Left lung (tissue), 10 donors: ENCODE measurements around the gene ADAMTSL1. TPM values are rescaled to one million over a fixed set of nuclear protein-coding genes. Genes with fewer than 3 reads are reported as not detected.

Source experiments
- ATAC-seq: fragments of 200-7000 bp; cut with Tn5 transposase; one replicate; pipeline ENCODE4 v1.9.1; 2020; ENCODE audit warnings: moderate library complexity
- DNase-seq, 4 donors: peaks; one replicate each; pipeline ENCODE4 v3.0.0-alpha.2; 2013 to 2020
- H3K27ac ChIP-seq, 2 donors: fragments of 200-600 bp; sonication (generic) in 1 of 2; one replicate each; pipeline versions ENCODE4 v1.5.0 to v1.8.0; 2020 to 2021
- H3K27me3 ChIP-seq, 2 donors: fragments of 200-600 bp; sonication (generic) in 1 of 2; one replicate each; pipeline versions ENCODE4 v1.5.0 to v1.8.0; 2020 to 2021
- H3K36me3 ChIP-seq, 2 donors: fragments of 200-600 bp; sonication (generic) in 1 of 2; one replicate each; pipeline versions ENCODE4 v1.5.0 to v1.8.0; 2020 to 2021
- H3K4me1 ChIP-seq, 2 donors: fragments of 200-600 bp; one replicate each; pipeline ENCODE4 v1.8.0; 2021
- H3K4me3 ChIP-seq, 2 donors: fragments of 200-600 bp; sonication (generic) in 1 of 2; one replicate each; pipeline versions ENCODE4 v1.5.0 to v1.8.0; 2020 to 2021; ENCODE audit warnings: mild to moderate bottlenecking in 1 of 2
- H3K9me3 ChIP-seq, 2 donors: fragments of 200-600 bp; sonication (generic) in 1 of 2; one replicate each; pipeline versions ENCODE4 v1.5.0 to v1.8.0; 2020 to 2021
- CTCF ChIP-seq, 2 donors: fragments of 200-600 bp; sonication (generic) in 1 of 2; IDR thresholded peaks; one replicate each; pipeline versions ENCODE4 v1.5.0 to v1.8.0; 2021; ENCODE audit warnings: antibody characterized with exemption in 2 of 2
- intact Hi-C, 2 donors: fragments of 100-400 bp; cut with DNase I; formaldehyde crosslinking; loops; one replicate each; pipeline versions ENCODE4 v1.11.2 to v1.14.2; 2022
- polyA plus RNA-seq, 6 donors: library from polyadenylated mRNA; unstranded; fragments of 120-200 nt; gene quantifications; one replicate each; pipeline ENCODE4 v1.2.1, GENCODE V29; 2013; ENCODE audit not compliant: insufficient read length in 6 of 6
- total RNA-seq, 2 donors: library from RNA; stranded (reverse); fragmentation: NEBNext Ultra II Directional; extraction: Animal tissue kit (Norgen Biotek cat#: 25700); gene quantifications; one replicate each; pipeline ENCODE4 v1.2.1, GENCODE V29; 2021
- donor health status: DM: no; HTN: yes; CAD: no.
- donor health status: DM: no; HTN: no; CAD: no.

The ADAMTSL1 gene
- total and polyA plus RNA-seq, 8 donors = 3.0 to 28.1 (median 17.9) TPM

DNA sequence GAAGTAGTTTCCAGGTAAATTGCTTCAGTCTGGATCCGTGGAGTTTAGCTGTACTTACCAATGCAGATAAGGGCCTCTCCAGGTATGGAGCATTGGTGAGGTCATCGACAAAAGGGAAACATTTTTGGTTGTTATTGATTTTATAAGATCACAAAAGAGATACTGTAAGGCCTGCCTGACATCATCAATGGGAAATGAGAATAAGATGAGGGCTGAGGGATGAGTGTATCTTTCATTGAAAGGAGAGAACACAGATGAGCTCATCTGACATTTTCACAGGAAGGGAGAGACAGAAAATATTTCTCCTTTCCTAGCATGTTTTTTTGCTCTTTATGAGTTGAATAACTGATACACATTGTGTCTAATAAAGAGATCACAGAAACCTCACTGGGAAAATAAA lies 325.5 kb downstream of the ADAMTSL1 start:
- H3K4me3 ChIP-seq = no peak overlapping the region
- ATAC-seq = no peak
- no peak for DNase-seq
- H3K36me3 ChIP-seq = no peaks in the 10 kb centered on the region
- no peaks in the 10 kb centered on the region for H3K4me1 ChIP-seq
- intact Hi-C loops = no loop called here
- no peak for TF ChIP-seq CTCF (IDR thresholded peaks at IDR 0.05)
- no peaks in the 10 kb centered on the region for H3K9me3 ChIP-seq
- H3K27me3 ChIP-seq = no peaks in the 10 kb centered on the region
- no peak overlapping the region for H3K27ac ChIP-seq

DNA sequence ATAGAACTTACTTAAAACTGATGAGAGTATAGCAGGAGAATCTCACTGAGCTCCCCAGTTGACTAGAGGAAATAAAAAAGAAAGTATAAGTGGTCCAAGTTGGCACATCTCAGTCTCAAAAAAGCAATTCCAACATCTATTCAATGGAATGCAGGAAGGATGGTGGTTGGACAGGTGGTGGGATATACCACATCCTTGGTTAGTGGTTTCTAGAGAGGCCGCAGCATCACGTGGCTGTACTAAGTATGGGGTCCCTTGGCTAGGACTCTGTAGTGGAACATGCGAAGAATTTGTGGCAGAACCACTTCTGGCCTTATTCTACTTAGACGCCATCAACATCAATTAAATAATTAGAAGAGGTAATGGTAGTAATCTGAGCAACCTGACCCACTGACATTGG lies 326.6 kb downstream of the ADAMTSL1 start:
- H3K27ac ChIP-seq = no peak overlapping the region
- TF ChIP-seq CTCF (IDR thresholded peaks at IDR 0.05) = no peak
- DNase-seq (no peak), ATAC-seq (no peak)
- no peaks in the 10 kb centered on the region for H3K9me3 ChIP-seq
- H3K4me1 ChIP-seq = no peaks in the 10 kb centered on the region
- no peaks in the 10 kb centered on the region for H3K36me3 ChIP-seq
- H3K27me3 ChIP-seq = no peaks in the 10 kb centered on the region
- intact Hi-C loops = no loop called here
- H3K4me3 ChIP-seq = no peak overlapping the region

DNA sequence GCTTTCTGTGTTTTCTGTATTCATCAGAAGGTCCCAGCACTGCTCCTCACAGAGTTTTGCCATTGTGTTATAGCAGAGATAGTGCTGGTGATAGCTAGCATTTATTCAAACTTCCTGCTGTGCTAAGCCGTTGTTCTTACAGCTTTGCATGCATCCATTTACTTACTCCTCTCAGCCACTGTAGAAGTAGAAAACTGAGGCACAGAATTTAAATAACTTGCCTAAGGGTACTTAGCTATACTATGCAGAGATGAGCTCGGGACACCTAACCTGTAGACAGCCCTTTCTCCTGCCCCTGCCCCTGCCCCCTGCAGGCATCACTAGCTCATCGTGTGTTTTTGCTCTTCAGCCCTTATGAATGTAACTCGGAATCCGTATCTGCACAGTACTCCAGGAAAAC lies 331.4 kb downstream of the ADAMTSL1 start:
- DNase-seq (no peak), ATAC-seq (no peak)
- no peaks in the 10 kb centered on the region for H3K4me1 ChIP-seq
- no peaks in the 10 kb centered on the region for H3K27me3 ChIP-seq
- H3K36me3 ChIP-seq = no peaks in the 10 kb centered on the region
- H3K9me3 ChIP-seq = no peaks in the 10 kb centered on the region
- no peak overlapping the region for H3K4me3 ChIP-seq
- no peak for TF ChIP-seq CTCF (IDR thresholded peaks at IDR 0.05)
- intact Hi-C loops = no loop called here
- no peak overlapping the region for H3K27ac ChIP-seq

GRCh38 chr9:18806232-18807080 lies 332.5 kb downstream of the ADAMTSL1 start:
- DNase-seq (peak in 1 of 4 donors; percentile 41), ATAC-seq (no peak)
- Histone ChIP-seq H3K4me3 (no peak overlapping the region), H3K4me1 (no peaks in the 10 kb centered on the region), H3K9me3 (no peaks in the 10 kb centered on the region), H3K27ac (no peak overlapping the region), H3K36me3 (no peaks in the 10 kb centered on the region), H3K27me3 (no peaks in the 10 kb centered on the region)
- intact Hi-C loops = no loop called here
- no peak for TF ChIP-seq CTCF (IDR thresholded peaks at IDR 0.05)

DNA sequence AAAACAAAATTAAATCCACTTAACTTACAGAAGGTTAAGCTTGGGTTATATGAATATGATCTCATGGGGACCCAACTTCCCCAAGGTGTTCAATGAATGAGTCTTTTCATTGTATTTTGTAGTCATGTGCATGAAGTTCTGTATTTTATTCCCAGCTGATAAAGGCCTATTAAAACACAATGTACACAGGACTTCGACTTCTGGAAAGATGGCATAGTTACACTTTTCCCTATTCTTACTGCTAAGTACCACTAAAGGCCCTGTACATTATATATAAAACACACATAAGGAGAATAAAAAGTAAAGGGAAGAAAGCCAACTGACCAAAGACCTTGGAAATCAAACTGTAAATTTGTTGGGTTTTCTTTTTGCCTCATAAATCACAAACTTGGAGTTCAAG lies 336.6 kb downstream of the ADAMTSL1 start:
- intact Hi-C loops = no loop called here
- ATAC-seq (no peak), DNase-seq (no peak)
- no peaks in the 10 kb centered on the region for H3K36me3 ChIP-seq
- no peak for TF ChIP-seq CTCF (IDR thresholded peaks at IDR 0.05)
- H3K4me3 ChIP-seq = no peak overlapping the region
- no peaks in the 10 kb centered on the region for H3K4me1 ChIP-seq
- H3K9me3 ChIP-seq = no peaks in the 10 kb centered on the region
- H3K27me3 ChIP-seq = no peaks in the 10 kb centered on the region
- no peak overlapping the region for H3K27ac ChIP-seq
